HepG2 (cell line): ENCODE measurements around the gene PARD3. TPM values are rescaled to one million over a fixed set of nuclear protein-coding genes. Genes with fewer than 3 reads are reported as not detected.

Source experiments
- ATAC-seq: fragments of 200-7000 bp; cut with Tn5 transposase; 3 replicates; pipeline ENCODE4 v1.9.1; 2020; ENCODE audit warnings: mild to moderate bottlenecking, moderate library complexity
- BruUV-seq: library from RNA; stranded (reverse); fragments of 400-500 nt; replicated peaks from 2 replicates; lab custom pipeline; 2021; lab: Mats Ljungman, UMichigan
- CTCF ChIA-PET: fragments of 300-600 bp; formaldehyde crosslinking; extraction: SDS; loops from one replicate; lab custom pipeline; 2021; ENCODE audit warnings: low total read pairs, inconsistent platforms, low intra/inter-chr PET ratio; lab: Yijun Ruan, JAX
- POLR2A ChIA-PET: fragments of 350-600 bp; sonication (Branson Sonifier 250); formaldehyde crosslinking; loops from one replicate; lab custom pipeline; 2020; ENCODE audit warnings: antibody characterized with exemption, inconsistent platforms; lab: Yijun Ruan, JAX
- DNase-seq: peaks from one replicate; pipeline ENCODE4 v3.0.0-alpha.2; 2015; ENCODE audit warnings: low spot score
- FAIRE-seq: peaks from 3 replicates; lab custom pipeline; 2011; peaks lifted over from hg19 to GRCh38; lab: Jason Lieb, UNC
- H2AFZ ChIP-seq: one replicate; pipeline ENCODE4 v1.6.1; 2011; ENCODE audit warnings: low read length, inconsistent platforms
- H3K27ac ChIP-seq: fragments of 300-600 bp; 3 replicates; pipeline ENCODE4 v1.8.0; 2011; ENCODE audit warnings: mixed run types, mild to moderate bottlenecking, mixed read lengths, low read length, inconsistent platforms; ENCODE audit not compliant: insufficient read depth; ENCODE audit errors: extremely low read length
- H3K27me3 ChIP-seq, 2 experiments: fragments of 200-600 bp in 1 of 2; 2 replicates in 1 of 2; 3 replicates in 1 of 2; pipeline versions ENCODE4 v1.6.0 to v1.8.0; 2011; ENCODE audit warnings: low read length in 2 of 2, mild to moderate bottlenecking in 2 of 2, moderate library complexity in 2 of 2, inconsistent platforms in 1 of 2; ENCODE audit not compliant: insufficient read depth in 2 of 2, control insufficient read depth in 1 of 2
- H3K36me3 ChIP-seq, 2 experiments: fragments of 200-600 bp in 1 of 2; replicated peaks in 1 of 2; 2 replicates in 1 of 2; 3 replicates in 1 of 2; pipeline versions ENCODE4 v1.5.1 to v1.8.0; 2011; ENCODE audit warnings: low read length in 2 of 2, inconsistent platforms in 1 of 2; ENCODE audit not compliant: insufficient read depth in 2 of 2, control insufficient read depth in 1 of 2
- H3K4me1 ChIP-seq: 2 replicates; pipeline ENCODE4 v1.5.1; 2012; ENCODE audit warnings: low read length, inconsistent platforms; ENCODE audit not compliant: insufficient read depth
- H3K4me2 ChIP-seq: 2 replicates; pipeline ENCODE4 v1.6.0; 2011; ENCODE audit warnings: low read depth, low read length, inconsistent platforms
- H3K4me3 ChIP-seq, 3 experiments: fragments of 200-600 bp in 1 of 3; sonication (generic), shearing (Covaris generic) in 1 of 3; replicated peaks in 1 of 3; 2 replicates each; pipeline ENCODE4 v1.5.1; 2011 to 2016; ENCODE audit warnings: low read length in 3 of 3, inconsistent platforms in 2 of 3, low read depth in 2 of 3, mild to moderate bottlenecking in 2 of 3, control low read depth in 1 of 3, mixed read lengths in 1 of 3; ENCODE audit not compliant: insufficient read depth in 1 of 3
- H3K79me2 ChIP-seq: one replicate; pipeline ENCODE4 v1.6.1; 2011; ENCODE audit warnings: low read length, inconsistent platforms; ENCODE audit not compliant: insufficient read depth
- H3K9ac ChIP-seq: 2 replicates; pipeline ENCODE4 v1.6.0; 2011; ENCODE audit warnings: mild to moderate bottlenecking, low read depth, low read length, inconsistent platforms; ENCODE audit not compliant: insufficient read depth
- H3K9me3 ChIP-seq: 2 replicates; pipeline ENCODE4 v1.5.1; 2012; ENCODE audit warnings: mild to moderate bottlenecking, low read length
- H4K20me1 ChIP-seq: 2 replicates; pipeline ENCODE4 v1.6.0; 2011; ENCODE audit warnings: inconsistent platforms, mild to moderate bottlenecking, low read length, moderate library complexity; ENCODE audit not compliant: insufficient read depth
- PRMT3 ChIP-seq: sonication (generic); formaldehyde crosslinking; IDR thresholded peaks from 2 replicates; pipeline ENCODE4 v1.8.1; 2022; ENCODE audit warnings: low read depth, mild to moderate bottlenecking, moderate library complexity, missing genetic modification reagents, borderline replicate concordance
- SIN3A ChIP-seq: IDR thresholded peaks from 2 replicates; pipeline ENCODE4 v1.6.1; 2011; ENCODE audit warnings: low read depth, mild to moderate bottlenecking, control low read depth, low read length, borderline replicate concordance
- SIN3B ChIP-seq: fragments of 150-350 bp; IDR thresholded peaks from 2 replicates; pipeline ENCODE4 v1.6.1; 2014; ENCODE audit warnings: low read length
- WGBS: methylation state at CpG from one replicate; pipeline ENCODE4 v1.1.6; 2017; ENCODE audit warnings: low lambda C conversion rate; 5-methylcytosine and 5-hydroxymethylcytosine counted together
- in situ Hi-C: cut with HindIII; loops from 2 replicates; pipeline ENCODE4 v1.10.0; 2017; ENCODE audit warnings: low pct_unique_long_range_greater_than_20kb; ENCODE audit not compliant: extremely low pct_ligation_motif_present
- intact Hi-C: fragments of 100-400 bp; cut with micrococcal nuclease; formaldehyde crosslinking; loops from one replicate; pipeline ENCODE4 v1.10.0; 2022; ENCODE audit not compliant: unreplicated experiment
- polyA plus RNA-seq, 8 experiments: library from polyadenylated mRNA; depleted of rRNA in 3 of 8; stranded (reverse) in 7 of 8; unstranded in 1 of 8; fragments of >200 nt; fragmentation: Illumina TruSeq in 4 of 8; extraction: Trizol in 4 of 8; gene quantifications; 2 replicates each; pipeline versions ENCODE4 v1.2.1 to v1.2.3, GENCODE V29; 2011 to 2016; ENCODE audit warnings: low read depth in 4 of 8, missing spikeins in 1 of 8, mixed read lengths in 1 of 8; ENCODE audit not compliant: insufficient read depth in 1 of 8
- total RNA-seq, 5 experiments: library from RNA; depleted of rRNA; stranded (reverse); fragments of >200 nt; fragmentation: Illumina TruSeq; extraction: Trizol; gene quantifications; 2 replicates each; pipeline ENCODE4 v1.2.3, GENCODE V29; 2016; ENCODE audit warnings: low read depth in 1 of 5
- TF ChIP-seq, protein P1 (sequence below): sonication (generic); formaldehyde crosslinking; IDR thresholded peaks from 2 replicates; pipeline ENCODE4 v1.8.0; 2022; ENCODE audit warnings: mild to moderate bottlenecking, missing genetic modification reagents
- TF ChIP-seq, protein P2 (sequence below): sonication (generic); formaldehyde crosslinking; IDR thresholded peaks from 2 replicates; pipeline ENCODE4 v1.4.0; 2020; ENCODE audit warnings: mild to moderate bottlenecking, missing genetic modification reagents

PARD3 gene
- total and polyA plus RNA-seq, 2 of the 13 experiments (the other 11 are each of a cell fraction or from before 2014, with no cell fraction given) = 40.9 to 60.0 TPM

DNA sequence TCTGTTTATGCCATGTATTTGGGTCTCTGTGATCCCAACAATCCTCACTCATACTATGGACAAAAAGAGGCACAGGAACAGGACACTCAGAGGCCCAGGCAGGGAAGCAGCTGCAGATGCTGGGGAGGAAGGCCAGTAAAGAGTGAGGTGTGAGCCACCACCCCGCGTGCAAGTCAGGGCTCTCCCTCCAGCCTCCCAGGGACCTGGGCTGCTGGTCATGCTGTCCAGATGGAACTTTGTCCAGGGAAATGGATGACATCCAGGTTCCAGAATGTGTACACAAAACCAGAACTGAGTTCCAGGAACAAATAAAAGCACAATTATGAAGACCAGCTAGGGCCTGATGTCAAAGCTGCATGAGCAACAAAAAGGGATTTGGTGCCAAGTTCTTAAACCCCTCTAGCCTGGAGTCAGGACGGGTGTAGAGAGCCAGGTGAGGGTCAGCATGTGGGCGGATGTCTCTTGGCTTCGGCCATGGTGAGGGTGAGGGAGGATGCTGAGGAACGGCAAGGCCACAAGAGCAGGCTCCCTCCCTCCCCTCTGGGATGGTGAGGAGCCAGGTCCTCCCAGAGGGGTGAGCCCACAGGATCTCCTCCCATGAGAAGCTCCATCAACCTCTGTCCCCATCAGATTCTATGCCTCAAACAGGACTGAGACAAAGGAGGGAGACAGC, 739.7 kb downstream of the PARD3 start (continued):
- TF ChIP-seq SIN3B (no peak), SIN3A (no peak)
- TF ChIP-seq, protein P1, sequence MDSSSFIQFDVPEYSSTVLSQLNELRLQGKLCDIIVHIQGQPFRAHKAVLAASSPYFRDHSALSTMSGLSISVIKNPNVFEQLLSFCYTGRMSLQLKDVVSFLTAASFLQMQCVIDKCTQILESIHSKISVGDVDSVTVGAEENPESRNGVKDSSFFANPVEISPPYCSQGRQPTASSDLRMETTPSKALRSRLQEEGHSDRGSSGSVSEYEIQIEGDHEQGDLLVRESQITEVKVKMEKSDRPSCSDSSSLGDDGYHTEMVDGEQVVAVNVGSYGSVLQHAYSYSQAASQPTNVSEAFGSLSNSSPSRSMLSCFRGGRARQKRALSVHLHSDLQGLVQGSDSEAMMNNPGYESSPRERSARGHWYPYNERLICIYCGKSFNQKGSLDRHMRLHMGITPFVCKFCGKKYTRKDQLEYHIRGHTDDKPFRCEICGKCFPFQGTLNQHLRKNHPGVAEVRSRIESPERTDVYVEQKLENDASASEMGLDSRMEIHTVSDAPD (CRISPR knock-in tag) = 0 out of 2 replicates have a peak, but pooled peaks have one; percentile 14
- TF ChIP-seq, all 625 proteins: peak for 23

DNA sequence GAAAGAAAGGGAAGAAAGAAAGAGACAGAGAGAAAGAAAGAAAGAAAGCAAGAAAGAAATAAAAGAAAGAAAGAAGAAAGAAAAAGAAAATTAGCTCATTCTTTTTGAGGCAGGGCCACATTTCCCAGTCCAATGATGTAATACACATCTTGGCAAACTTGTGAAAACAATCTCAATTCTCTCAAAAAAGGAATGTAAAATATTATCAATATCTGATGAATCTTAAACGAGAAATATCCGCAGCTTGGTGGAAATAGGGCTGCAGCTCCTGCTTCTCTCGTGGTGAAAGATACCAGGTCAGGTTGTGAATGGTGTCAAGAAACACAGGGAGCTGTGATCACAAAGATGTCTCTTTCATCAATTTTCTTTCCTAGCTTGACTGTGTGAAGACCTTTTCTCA, 741.0 kb downstream of the PARD3 start:
- FAIRE-seq = no peak
- Histone ChIP-seq H2AFZ (no peak overlapping the region), H3K27ac (no peak overlapping the region), H3K4me3 (no peak overlapping the region), H3K27me3 (no peaks in the 10 kb centered on the region; a peak in 1 of 5 replicates), H3K9me3 (peaks cover 6% of the 10 kb centered on the region; the same call in 1 of the 2 replicates), H3K4me1 (peaks cover 20% of the 10 kb centered on the region), H3K79me2 (no peaks in the 10 kb centered on the region), H4K20me1 (no peaks in the 10 kb centered on the region), H3K36me3 (no peaks in the 10 kb centered on the region), H3K9ac (no peak overlapping the region), H3K4me2 (no peak overlapping the region)
- ChIA-PET CTCF (no interaction called here), POLR2A (no interaction called here)
- BruUV-seq = no TSS peak
- no peak for TF ChIP-seq PRMT3 (CRISPR knock-in tag)
- TF ChIP-seq, protein P2, sequence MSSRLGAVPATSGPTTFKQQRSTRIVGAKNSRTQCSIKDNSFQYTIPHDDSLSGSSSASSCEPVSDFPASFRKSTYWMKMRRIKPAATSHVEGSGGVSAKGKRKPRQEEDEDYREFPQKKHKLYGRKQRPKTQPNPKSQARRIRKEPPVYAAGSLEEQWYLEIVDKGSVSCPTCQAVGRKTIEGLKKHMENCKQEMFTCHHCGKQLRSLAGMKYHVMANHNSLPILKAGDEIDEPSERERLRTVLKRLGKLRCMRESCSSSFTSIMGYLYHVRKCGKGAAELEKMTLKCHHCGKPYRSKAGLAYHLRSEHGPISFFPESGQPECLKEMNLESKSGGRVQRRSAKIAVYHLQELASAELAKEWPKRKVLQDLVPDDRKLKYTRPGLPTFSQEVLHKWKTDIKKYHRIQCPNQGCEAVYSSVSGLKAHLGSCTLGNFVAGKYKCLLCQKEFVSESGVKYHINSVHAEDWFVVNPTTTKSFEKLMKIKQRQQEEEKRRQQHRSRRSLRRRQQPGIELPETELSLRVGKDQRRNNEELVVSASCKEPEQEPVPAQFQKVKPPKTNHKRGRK (CRISPR knock-in tag) = 0 out of 2 replicates have a peak, but pooled peaks have one; percentile 14
- no peak for ATAC-seq
- in situ Hi-C loops (no loop called here), intact Hi-C loops (loop anchor here (10.0 kb wide), 1 partner anchor 739 kb away; the partner anchor contains the start of gene NRP1)
- no peak for DNase-seq
- 66% methylated on average over 3 of the region's 3 CpGs for WGBS
